SW480 (cell line): ENCODE measurements around the gene LYRM9.
A peak's percentile ranks its signal among the peaks of the same experiment; 100 is the strongest.
"Not testable (repeated sequence)": the region's sequence is repeated elsewhere in the genome, so short reads cannot be mapped to it uniquely, and the experiment has no call there.

Experiments used
- DNase-seq: peaks from one replicate; pipeline ENCODE4 v3.0.0-alpha.2; 2016; ENCODE audit warnings: low spot score

LYRM9 gene

GRCh38 chr17:27873746-27874145, 19.4 kb downstream of the LYRM9 start:
- DNase-seq = no peak

GRCh38 chr17:27873211-27873610, 20.0 kb downstream of the LYRM9 start:
- DNase-seq = no peak

GRCh38 chr17:27872776-27873175, 20.4 kb downstream of the LYRM9 start:
- DNase-seq = no peak

GRCh38 chr17:27871407-27871806, 21.8 kb downstream of the LYRM9 start:
- DNase-seq = no peak

GRCh38 chr17:27870345-27870744, 22.8 kb downstream of the LYRM9 start:
- no peak for DNase-seq

- DNase-seq = no peak
Observed at GRCh38 chr17:27868565-27868964, 24.6 kb downstream of the LYRM9 start.

- no peak for DNase-seq
Observed at GRCh38 chr17:27862840-27863239, 30.3 kb downstream of the LYRM9 start.

- peak; percentile 52 for DNase-seq
Observed at GRCh38 chr17:27862004-27862403, 31.2 kb downstream of the LYRM9 start.

GRCh38 chr17:27860971-27861664, 32.0 kb downstream of the LYRM9 start:
- DNase-seq = no peak

GRCh38 chr17:27858621-27859305, 34.4 kb downstream of the LYRM9 start:
- DNase-seq = no peak

GRCh38 chr17:27856676-27857432, 36.3 kb downstream of the LYRM9 start:
- no peak for DNase-seq

- DNase-seq = no peak
Observed at GRCh38 chr17:27855454-27855853, 37.7 kb downstream of the LYRM9 start.

- no peak for DNase-seq
Observed at GRCh38 chr17:27854163-27854562, 39.0 kb downstream of the LYRM9 start.

GRCh38 chr17:27853091-27853490, 40.1 kb downstream of the LYRM9 start:
- DNase-seq = no peak

- no peak for DNase-seq
Observed at GRCh38 chr17:27849474-27850185, 43.5 kb downstream of the LYRM9 start.

- no peak for DNase-seq
Observed at GRCh38 chr17:27848931-27849330, 44.2 kb downstream of the LYRM9 start.

- not testable (repeated sequence) for DNase-seq
Observed at GRCh38 chr17:27846808-27847307, 46.3 kb downstream of the LYRM9 start.

- no peak for DNase-seq
Observed at GRCh38 chr17:27846042-27846655, 47.0 kb downstream of the LYRM9 start.

- DNase-seq = peak; percentile 4
Observed at GRCh38 chr17:27845264-27846041, 47.7 kb downstream of the LYRM9 start.

GRCh38 chr17:27840688-27841087, 52.5 kb downstream of the LYRM9 start:
- no peak for DNase-seq

GRCh38 chr17:27840406-27840678, 52.8 kb downstream of the LYRM9 start:
- not testable (repeated sequence) for DNase-seq
